Kidney epithelial cell (primary cell): ENCODE data around the gene ARX. TPM values are rescaled to one million over a fixed set of nuclear protein-coding genes. Genes with fewer than 3 reads are reported as not detected.

Experiments used
- DNase-seq: peaks from one replicate; pipeline ENCODE4 v3.0.0-alpha.2; 2010; ENCODE audit warnings: low read depth
- H3K27me3 ChIP-seq: 2 replicates; pipeline ENCODE4 v1.6.0; 2011; ENCODE audit warnings: low read length; ENCODE audit not compliant: control insufficient read depth, insufficient read depth
- H3K36me3 ChIP-seq: 2 replicates; pipeline ENCODE4 v1.5.1; 2011; ENCODE audit warnings: low read length; ENCODE audit not compliant: control insufficient read depth, insufficient read depth
- H3K4me3 ChIP-seq: 2 replicates; pipeline ENCODE4 v1.5.1; 2011; ENCODE audit warnings: low read depth, mild to moderate bottlenecking, control low read depth, low read length
- CTCF ChIP-seq: IDR thresholded peaks from 2 replicates; pipeline ENCODE4 v1.5.1; 2011; ENCODE audit warnings: mild to moderate bottlenecking, moderate library complexity, low read length, control low read depth, inconsistent platforms; ENCODE audit not compliant: insufficient read depth, poor library complexity, severe bottlenecking
- total RNA-seq: library from RNA; depleted of rRNA; stranded (reverse); fragments of >200 nt; gene quantifications from 2 replicates; pipeline ENCODE4 v1.2.3, GENCODE V29; 2015

ARX gene
- total RNA-seq, 1 donor from 2014 or later, result not detected

- Histone ChIP-seq H3K27me3 (peaks cover 75% of the 10 kb centered on the region), H3K36me3 (no peaks in the 10 kb centered on the region), H3K4me3 (no peak overlapping the region)
- no peak for TF ChIP-seq CTCF
- no peak for DNase-seq
These were observed 10.2 kb downstream of the ARX start for GRCh38 chrX:25005382-25006185.

GRCh38 chrX:25005034-25005381 is 10.8 kb downstream of the ARX start:
- Histone ChIP-seq H3K4me3 (no peak overlapping the region), H3K36me3 (no peaks in the 10 kb centered on the region), H3K27me3 (peaks cover 70% of the 10 kb centered on the region)
- no peak for DNase-seq
- TF ChIP-seq CTCF, result no peak

- no peak for TF ChIP-seq CTCF
- no peak for DNase-seq
- no peaks in the 10 kb centered on the region for H3K36me3 ChIP-seq
- H3K27me3 ChIP-seq, result peaks cover 66% of the 10 kb centered on the region
- H3K4me3 ChIP-seq, result no peak overlapping the region
These were observed 11.2 kb downstream of the ARX start for GRCh38 chrX:25004485-25005032.

DNA sequence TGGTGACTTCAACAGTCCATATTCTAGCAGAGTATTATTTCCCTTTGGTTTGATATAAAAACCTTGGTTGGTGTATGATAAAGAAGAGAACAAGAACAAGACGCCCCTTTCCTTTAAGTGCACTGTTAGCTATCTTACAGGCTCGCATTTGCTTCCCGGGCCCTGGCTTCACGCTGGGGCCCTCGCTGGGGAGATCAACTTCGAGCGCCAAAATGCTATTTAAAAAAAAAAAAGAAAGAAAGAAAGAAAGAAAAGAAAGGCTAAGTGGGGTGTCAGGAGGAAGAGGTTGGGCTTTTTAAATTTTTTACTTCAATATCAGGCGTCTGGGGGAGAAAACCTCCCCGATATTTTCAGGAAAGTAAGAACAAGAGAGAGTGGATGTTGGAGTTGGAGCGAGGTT is 11.7 kb downstream of the ARX start:
- H3K4me3 ChIP-seq, result no peak overlapping the region
- TF ChIP-seq CTCF, result no peak
- peaks cover 61% of the 10 kb centered on the region for H3K27me3 ChIP-seq
- no peaks in the 10 kb centered on the region for H3K36me3 ChIP-seq
- no peak for DNase-seq

DNA sequence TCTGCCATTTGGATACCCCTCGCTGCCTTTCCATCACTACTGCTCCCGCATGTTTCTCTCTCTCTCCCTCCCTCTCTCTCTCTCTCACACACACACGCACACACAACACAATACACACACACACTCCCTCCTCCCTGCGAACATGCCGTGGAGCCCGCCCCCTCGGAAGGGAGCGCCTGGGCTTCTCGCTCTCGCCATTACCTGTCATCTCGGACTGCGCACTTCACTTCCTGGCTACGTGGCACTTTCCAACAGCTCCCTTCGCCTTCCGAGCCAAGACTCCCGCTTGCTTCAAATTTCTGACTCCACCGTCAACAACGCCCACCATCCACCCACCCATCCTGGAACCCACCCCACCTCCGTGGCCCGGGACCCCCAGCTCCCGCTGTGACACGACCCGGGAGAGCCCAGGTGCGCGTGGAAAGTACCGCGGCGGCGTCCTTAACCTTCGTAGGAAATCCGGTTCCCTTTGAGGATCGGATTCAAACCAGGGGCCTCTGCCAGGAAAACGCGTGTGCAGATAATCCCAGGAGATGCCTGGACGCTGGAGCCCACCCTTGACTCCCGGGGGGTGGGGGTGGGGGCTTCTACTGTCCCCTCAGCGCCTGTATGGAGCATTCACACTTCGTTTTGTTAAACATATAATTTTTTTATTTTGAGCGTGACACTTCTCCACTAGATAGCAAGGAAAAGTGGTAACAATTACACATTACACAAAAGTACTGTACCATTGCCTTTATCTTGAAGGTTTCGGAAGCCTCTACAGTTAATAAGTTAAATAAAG is 12.5 kb downstream of the ARX start:
- H3K4me3 ChIP-seq, result no peak overlapping the region
- no peak for TF ChIP-seq CTCF
- DNase-seq, result no peak

More for the DNA sequence above, 12.5 kb downstream of the ARX start:
- Histone ChIP-seq H3K27me3 (peaks cover 57% of the 10 kb centered on the region), H3K36me3 (no peaks in the 10 kb centered on the region)
